Measurements from ENCODE around the gene STK40. TPM values are rescaled to one million over a fixed set of nuclear protein-coding genes. Genes with fewer than 3 reads are reported as not detected.

The STK40 gene
- polyA plus RNA-seq, 3 donors = 40.2 to 65.9 (median 55.8) TPM

DNA sequence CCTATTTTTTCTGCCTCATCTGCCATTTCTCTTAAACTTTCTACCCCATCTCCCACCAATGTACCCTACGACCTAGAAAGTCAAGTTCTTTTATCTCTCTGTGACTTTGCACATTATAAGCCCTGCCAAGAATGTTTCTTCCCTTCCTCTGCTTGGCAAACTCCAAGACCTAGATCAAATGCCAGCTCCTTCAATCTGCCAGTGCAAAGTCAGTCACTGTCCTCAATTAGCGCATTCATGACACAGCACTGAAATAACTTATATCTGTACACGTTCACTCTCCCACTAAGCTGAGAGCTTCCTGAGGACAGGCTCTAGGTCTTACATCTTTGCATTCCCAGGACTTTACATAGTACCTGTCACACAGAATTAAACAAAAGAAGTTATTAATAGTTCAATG, 33.4 kb upstream of the STK40 start:
- H2AFZ ChIP-seq (ENCODE audit: insufficient read depth, low read depth, low read length, poor library complexity, severe bottlenecking) = no peak overlapping the region
- H3K4me2 ChIP-seq (replicated peaks; ENCODE audit: extremely low read depth, low read length, poor library complexity, severe bottlenecking) = no peak overlapping the region
- Mint-ChIP-seq H3K9me3 (peaks cover 0 to 2% (median 0%) of the 10 kb centered on the region in 7 donors), H3K4me1 (peaks cover 8% of the 10 kb centered on the region), H3K36me3 (peaks cover 5 to 7% of the 10 kb centered on the region in 2 donors), H3K4me3 (no peak overlapping the region), H3K27me3 (ENCODE audit: low read depth in 3 of 3) (no peaks in the 10 kb centered on the region), H3K27ac (peak overlapping the region in 1 of 7 donors; percentile 0)
- H3K27ac ChIP-seq (ENCODE audit: low read depth in 1 of 2, low read length in 2 of 2) = no peak overlapping the region
- H3K4me3 ChIP-seq (replicated peaks in 1 of 3; ENCODE audit: low read depth in 2 of 3, low read length in 3 of 3) = no peak overlapping the region
- TF ChIP-seq, protein P1, sequence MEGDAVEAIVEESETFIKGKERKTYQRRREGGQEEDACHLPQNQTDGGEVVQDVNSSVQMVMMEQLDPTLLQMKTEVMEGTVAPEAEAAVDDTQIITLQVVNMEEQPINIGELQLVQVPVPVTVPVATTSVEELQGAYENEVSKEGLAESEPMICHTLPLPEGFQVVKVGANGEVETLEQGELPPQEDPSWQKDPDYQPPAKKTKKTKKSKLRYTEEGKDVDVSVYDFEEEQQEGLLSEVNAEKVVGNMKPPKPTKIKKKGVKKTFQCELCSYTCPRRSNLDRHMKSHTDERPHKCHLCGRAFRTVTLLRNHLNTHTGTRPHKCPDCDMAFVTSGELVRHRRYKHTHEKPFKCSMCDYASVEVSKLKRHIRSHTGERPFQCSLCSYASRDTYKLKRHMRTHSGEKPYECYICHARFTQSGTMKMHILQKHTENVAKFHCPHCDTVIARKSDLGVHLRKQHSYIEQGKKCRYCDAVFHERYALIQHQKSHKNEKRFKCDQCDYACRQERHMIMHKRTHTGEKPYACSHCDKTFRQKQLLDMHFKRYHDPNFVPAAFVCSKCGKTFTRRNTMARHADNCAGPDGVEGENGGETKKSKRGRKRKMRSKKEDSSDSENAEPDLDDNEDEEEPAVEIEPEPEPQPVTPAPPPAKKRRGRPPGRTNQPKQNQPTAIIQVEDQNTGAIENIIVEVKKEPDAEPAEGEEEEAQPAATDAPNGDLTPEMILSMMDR (IDR thresholded peaks at IDR 0.05) = no peak
- 100% methylated on average over 2 of the region's 3 CpGs for WGBS (ENCODE audit: insufficient coverage)
- H3K27me3 ChIP-seq (ENCODE audit: control insufficient read depth in 2 of 2, insufficient read depth in 2 of 2, low read length in 2 of 2) = no peaks in the 10 kb centered on the region
- intact Hi-C loops (cut with micrococcal nuclease) = loop anchor here in 1 of 2 donors (2.0 kb wide), 1 partner anchor 76 kb away; no protein-coding TSS in a partner anchor
- no peak for DNase-seq
- H3K79me2 ChIP-seq (ENCODE audit: insufficient read depth, low read length) = no peaks in the 10 kb centered on the region
- H3K4me1 ChIP-seq (ENCODE audit: control insufficient read depth in 1 of 2, insufficient read depth in 2 of 2, low read length in 2 of 2) = peaks cover 4 to 5% of the 10 kb centered on the region in 2 donors
- no peaks in the 10 kb centered on the region for H4K20me1 ChIP-seq (ENCODE audit: insufficient read depth, low read length)
- no peaks in the 10 kb centered on the region for H3K9me3 ChIP-seq (replicated peaks in 1 of 2; ENCODE audit: control insufficient read depth in 1 of 2, insufficient read depth in 1 of 2, low read length in 2 of 2)
- H3K9ac ChIP-seq (ENCODE audit: insufficient read depth, low read length, poor library complexity, severe bottlenecking) = no peak overlapping the region
- no peaks in the 10 kb centered on the region for H3K36me3 ChIP-seq (replicated peaks in 1 of 2; ENCODE audit: control insufficient read depth in 1 of 2, insufficient read depth in 2 of 2, low read length in 2 of 2)

DNA sequence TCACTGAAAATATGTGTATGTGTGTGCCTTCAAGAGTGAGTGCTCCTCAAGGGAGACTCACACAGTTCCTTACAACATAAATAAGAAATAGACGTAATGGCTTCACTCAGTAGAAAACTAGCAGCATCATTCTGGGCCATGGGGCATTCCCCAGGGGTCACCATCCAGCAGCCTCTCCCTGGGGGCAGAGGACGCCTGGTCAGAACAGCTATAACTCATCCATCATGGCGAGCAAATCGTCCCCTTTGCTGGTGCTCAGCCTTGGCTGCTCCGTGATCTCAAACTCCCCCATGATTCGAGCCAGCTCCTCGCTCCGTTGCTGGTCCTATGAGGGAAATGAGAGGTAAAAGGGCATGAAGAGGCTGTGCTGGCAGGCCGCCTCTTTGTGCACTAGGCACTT, 32.2 kb upstream of the STK40 start:
- no peak for DNase-seq
- H3K4me1 Mint-ChIP-seq = peaks cover 8% of the 10 kb centered on the region
- WGBS (ENCODE audit: insufficient coverage) = 100% methylated on average over 5 of the region's 9 CpGs
- H3K27ac Mint-ChIP-seq = peak overlapping the region in 1 of 7 donors; percentile 42
- Histone ChIP-seq H4K20me1 (ENCODE audit: insufficient read depth, low read length) (no peaks in the 10 kb centered on the region), H3K9ac (ENCODE audit: insufficient read depth, low read length, poor library complexity, severe bottlenecking) (no peak overlapping the region), H3K4me1 (ENCODE audit: control insufficient read depth in 1 of 2, insufficient read depth in 2 of 2, low read length in 2 of 2) (peaks cover 4 to 5% of the 10 kb centered on the region in 2 donors), H3K27ac (ENCODE audit: low read depth in 1 of 2, low read length in 2 of 2) (no peak overlapping the region), H3K36me3 (replicated peaks in 1 of 2; ENCODE audit: control insufficient read depth in 1 of 2, insufficient read depth in 2 of 2, low read length in 2 of 2) (no peaks in the 10 kb centered on the region), H3K4me3 (replicated peaks in 1 of 3; ENCODE audit: low read depth in 2 of 3, low read length in 3 of 3) (no peak overlapping the region), H3K27me3 (ENCODE audit: control insufficient read depth in 2 of 2, insufficient read depth in 2 of 2, low read length in 2 of 2) (no peaks in the 10 kb centered on the region), H3K4me2 (replicated peaks; ENCODE audit: extremely low read depth, low read length, poor library complexity, severe bottlenecking) (no peak overlapping the region), H3K9me3 (replicated peaks in 1 of 2; ENCODE audit: control insufficient read depth in 1 of 2, insufficient read depth in 1 of 2, low read length in 2 of 2) (no peaks in the 10 kb centered on the region), H3K79me2 (ENCODE audit: insufficient read depth, low read length) (no peaks in the 10 kb centered on the region), H2AFZ (ENCODE audit: insufficient read depth, low read depth, low read length, poor library complexity, severe bottlenecking) (no peak overlapping the region)
- H3K9me3 Mint-ChIP-seq = peaks cover 0 to 2% (median 0%) of the 10 kb centered on the region in 7 donors
- peaks cover 5 to 7% of the 10 kb centered on the region in 2 donors for H3K36me3 Mint-ChIP-seq
- intact Hi-C loops (cut with micrococcal nuclease) = loop anchor here in 1 of 2 donors (2.0 kb wide), 1 partner anchor 75 kb away; no protein-coding TSS in a partner anchor
- no peaks in the 10 kb centered on the region for H3K27me3 Mint-ChIP-seq (ENCODE audit: low read depth in 3 of 3)
- no peak overlapping the region for H3K4me3 Mint-ChIP-seq
- TF ChIP-seq, protein P1 (IDR thresholded peaks at IDR 0.05) = no peak

Data from CD14-positive monocyte (primary cell).